Activated naive CD4-positive, alpha-beta T cell treated with anti-CD3 and anti-CD28 coated beads for 36 hours (primary cell): ENCODE results near the gene CKM. TPM values are rescaled to one million over a fixed set of nuclear protein-coding genes. Genes with fewer than 3 reads are reported as not detected.

Experiments used
- CTCF ChIA-PET: fragments of 350-600 bp; sonication (Branson Sonifier 250); formaldehyde crosslinking; loops from one replicate; lab custom pipeline; 2021; ENCODE audit warnings: antibody characterized with exemption; lab: Charles Lee
- DNase-seq: peaks from one replicate; pipeline ENCODE4 v3.0.0-alpha.2; 2020
- H3K27ac Mint-ChIP-seq: one replicate; pipeline ENCODE4 v1.8.0; 2021; ENCODE audit warnings: mild to moderate bottlenecking, mixed read lengths
- H3K27me3 Mint-ChIP-seq: one replicate; pipeline ENCODE4 v1.8.0; 2021; ENCODE audit warnings: low read depth, mixed read lengths
- H3K36me3 Mint-ChIP-seq: one replicate; pipeline ENCODE4 v1.8.0; 2021; ENCODE audit warnings: low read depth, mixed read lengths
- H3K4me1 Mint-ChIP-seq: one replicate; pipeline ENCODE4 v1.8.0; 2021; ENCODE audit warnings: low read depth, mixed read lengths
- H3K4me3 Mint-ChIP-seq: one replicate; pipeline ENCODE4 v1.8.0; 2021; ENCODE audit warnings: mild to moderate bottlenecking, moderate library complexity, mixed read lengths
- H3K9me3 Mint-ChIP-seq: one replicate; pipeline ENCODE4 v1.8.0; 2021; ENCODE audit warnings: mixed read lengths
- intact Hi-C: fragments of 100-400 bp; cut with micrococcal nuclease; formaldehyde crosslinking; loops from one replicate; pipeline ENCODE4 v1.15.1; 2023
- total RNA-seq, 2 experiments: library from RNA; stranded (reverse); gene quantifications; one replicate each; pipeline ENCODE4 v1.2.3, GENCODE V29; 2021

Gene CKM
- total RNA-seq, 2 experiments from 2014 or later, result not detected

DNA sequence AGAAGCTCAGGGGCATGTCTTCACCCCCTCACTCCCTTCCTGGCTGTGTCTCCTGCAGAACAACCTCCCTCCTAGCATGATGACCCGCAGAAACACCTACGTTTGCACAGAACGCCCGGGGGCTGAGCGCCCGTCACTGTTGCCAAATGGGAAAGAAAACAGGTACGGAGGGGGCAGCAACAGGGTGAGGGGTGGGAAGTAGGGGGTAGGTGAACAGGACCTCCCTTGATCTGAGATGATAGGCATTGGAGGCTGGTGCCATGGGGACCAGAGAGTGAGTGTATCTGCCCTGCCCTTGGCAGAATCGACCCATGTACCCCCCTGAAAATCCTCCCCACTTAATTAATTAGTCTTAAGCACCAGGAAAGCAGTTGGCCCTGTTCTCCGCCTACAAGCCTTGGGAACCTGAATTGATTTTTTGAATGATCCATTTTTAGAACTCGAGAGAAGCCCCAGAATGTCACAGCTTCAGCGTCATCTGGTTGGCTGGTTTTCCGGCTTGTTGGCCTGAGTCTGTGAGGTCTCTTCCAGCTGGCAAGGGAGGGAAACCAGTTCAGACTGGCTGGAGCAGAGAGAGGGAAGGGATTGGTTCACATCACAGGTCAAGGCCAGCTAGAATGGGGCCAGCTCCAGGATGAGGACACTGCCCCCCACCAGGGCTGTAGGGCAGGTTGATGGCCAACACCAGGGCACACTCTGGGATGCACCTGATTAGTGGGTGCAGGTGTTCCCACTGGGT is 28.2 kb downstream of the CKM start:
- Mint-ChIP-seq H3K27ac (no peak overlapping the region), H3K9me3 (peaks cover 2% of the 10 kb centered on the region), H3K27me3 (no peaks in the 10 kb centered on the region), H3K36me3 (peaks cover 27% of the 10 kb centered on the region), H3K4me3 (no peak overlapping the region), H3K4me1 (peaks cover 8% of the 10 kb centered on the region)
- intact Hi-C loops, result no loop called here
- no peak for DNase-seq
- CTCF ChIA-PET, result interaction anchor here (0.6 kb wide), 1 partner anchor 408 kb away, joined by 3 read pairs; no protein-coding TSS in a partner anchor

DNA sequence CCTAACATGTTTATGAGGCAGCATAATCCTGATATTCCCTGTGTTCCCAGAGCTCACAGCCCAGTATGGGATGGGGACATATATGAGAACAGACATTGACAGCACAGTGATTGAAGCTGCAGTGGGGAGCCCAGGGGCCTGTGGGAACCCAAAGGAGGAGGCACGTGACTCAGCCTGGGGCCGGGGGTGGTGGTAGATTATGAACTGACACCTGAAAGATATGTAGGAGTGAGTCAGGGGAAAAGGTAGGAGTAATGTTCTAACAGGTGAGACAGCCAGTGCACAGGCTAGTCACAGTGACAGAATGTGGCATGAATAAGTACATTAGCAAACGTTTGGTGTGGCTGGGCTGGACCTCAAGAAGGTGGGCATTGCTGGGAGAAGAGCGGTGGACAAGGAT is 29.0 kb downstream of the CKM start:
- CTCF ChIA-PET, result no interaction called here
- DNase-seq, result peak; percentile 24
- peaks cover 27% of the 10 kb centered on the region for H3K36me3 Mint-ChIP-seq

GRCh38 chr19:45291834-45292233 is 30.8 kb downstream of the CKM start:
- Mint-ChIP-seq H3K27ac (no peak overlapping the region), H3K27me3 (no peaks in the 10 kb centered on the region), H3K36me3 (peaks cover 25% of the 10 kb centered on the region), H3K4me1 (peaks cover 8% of the 10 kb centered on the region), H3K4me3 (no peak overlapping the region), H3K9me3 (peaks cover 2% of the 10 kb centered on the region)
- no peak for DNase-seq
- CTCF ChIA-PET, result no interaction called here
- intact Hi-C loops, result no loop called here

More for the DNA sequence above, 29.0 kb downstream of the CKM start:
- H3K27me3 Mint-ChIP-seq, result no peaks in the 10 kb centered on the region
- peaks cover 2% of the 10 kb centered on the region for H3K9me3 Mint-ChIP-seq
- intact Hi-C loops, result no loop called here
- peaks cover 8% of the 10 kb centered on the region for H3K4me1 Mint-ChIP-seq
- H3K4me3 Mint-ChIP-seq, result no peak overlapping the region
- H3K27ac Mint-ChIP-seq, result no peak overlapping the region

- Mint-ChIP-seq H3K4me3 (no peak overlapping the region), H3K27ac (no peak overlapping the region), H3K9me3 (peaks cover 2% of the 10 kb centered on the region), H3K36me3 (peaks cover 26% of the 10 kb centered on the region), H3K27me3 (no peaks in the 10 kb centered on the region), H3K4me1 (peaks cover 8% of the 10 kb centered on the region)
- intact Hi-C loops, result no loop called here
- CTCF ChIA-PET, result no interaction called here
- DNase-seq, result no peak
Measured at GRCh38 chr19:45290381-45290931, 32.2 kb downstream of the CKM start.

GRCh38 chr19:45283443-45284033 is 39.1 kb downstream of the CKM start:
- no peaks in the 10 kb centered on the region for H3K27me3 Mint-ChIP-seq
- no peak overlapping the region for H3K4me3 Mint-ChIP-seq
- intact Hi-C loops, result no loop called here
- H3K27ac Mint-ChIP-seq, result no peak overlapping the region
- no peaks in the 10 kb centered on the region for H3K4me1 Mint-ChIP-seq
- peaks cover 19% of the 10 kb centered on the region for H3K36me3 Mint-ChIP-seq
- CTCF ChIA-PET, result no interaction called here
- no peak for DNase-seq
- H3K9me3 Mint-ChIP-seq, result peaks cover 1% of the 10 kb centered on the region

GRCh38 chr19:45280471-45280961 is 42.2 kb downstream of the CKM start:
- intact Hi-C loops, result no loop called here
- H3K27ac Mint-ChIP-seq, result no peak overlapping the region
- H3K4me1 Mint-ChIP-seq, result no peaks in the 10 kb centered on the region
- H3K27me3 Mint-ChIP-seq, result no peaks in the 10 kb centered on the region
- DNase-seq, result no peak
- peaks cover 1% of the 10 kb centered on the region for H3K9me3 Mint-ChIP-seq
- no peak overlapping the region for H3K4me3 Mint-ChIP-seq
- CTCF ChIA-PET, result interaction anchor here (0.6 kb wide), 1 partner anchor 37 kb away, joined by 4 read pairs; no protein-coding TSS in a partner anchor
- peaks cover 17% of the 10 kb centered on the region for H3K36me3 Mint-ChIP-seq

DNA sequence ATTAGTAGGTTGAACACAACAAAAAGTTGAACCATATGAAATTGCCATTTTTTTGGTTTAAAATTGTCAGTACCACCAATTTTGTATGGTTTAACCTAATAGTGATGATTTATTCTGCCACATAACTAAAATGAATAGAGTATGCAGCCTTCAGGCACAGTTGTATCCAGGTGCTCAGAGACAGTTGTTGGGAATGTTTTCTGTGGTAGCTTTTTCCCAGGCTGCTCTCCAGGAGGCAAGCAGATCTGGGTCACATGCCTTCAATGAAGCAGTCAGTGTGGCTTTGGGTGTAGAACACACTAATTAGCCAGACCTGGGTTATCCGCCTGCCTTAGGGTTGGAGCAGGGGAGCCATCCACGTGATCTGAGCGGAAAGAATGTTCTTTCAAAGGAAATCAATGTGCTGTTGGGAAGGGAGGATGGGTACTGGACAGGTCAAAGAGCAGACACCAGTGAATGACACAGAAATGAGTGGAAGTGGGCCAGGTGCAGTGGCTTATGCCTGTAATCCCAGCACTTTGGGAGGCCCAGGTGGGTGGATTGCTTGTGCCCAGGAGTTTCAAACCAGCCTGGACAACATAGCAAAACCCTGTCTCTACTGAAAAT is 43.0 kb downstream of the CKM start:
- H3K9me3 Mint-ChIP-seq, result peaks cover 1% of the 10 kb centered on the region
- H3K27ac Mint-ChIP-seq, result no peak overlapping the region
- peaks cover 15% of the 10 kb centered on the region for H3K36me3 Mint-ChIP-seq
- intact Hi-C loops, result no loop called here
- no peak overlapping the region for H3K4me3 Mint-ChIP-seq
- CTCF ChIA-PET, result interaction anchor here (0.6 kb wide), 1 partner anchor 48 kb away, joined by 3 read pairs; no protein-coding TSS in a partner anchor
- no peak for DNase-seq
- H3K4me1 Mint-ChIP-seq, result no peaks in the 10 kb centered on the region
- H3K27me3 Mint-ChIP-seq, result no peaks in the 10 kb centered on the region

DNA sequence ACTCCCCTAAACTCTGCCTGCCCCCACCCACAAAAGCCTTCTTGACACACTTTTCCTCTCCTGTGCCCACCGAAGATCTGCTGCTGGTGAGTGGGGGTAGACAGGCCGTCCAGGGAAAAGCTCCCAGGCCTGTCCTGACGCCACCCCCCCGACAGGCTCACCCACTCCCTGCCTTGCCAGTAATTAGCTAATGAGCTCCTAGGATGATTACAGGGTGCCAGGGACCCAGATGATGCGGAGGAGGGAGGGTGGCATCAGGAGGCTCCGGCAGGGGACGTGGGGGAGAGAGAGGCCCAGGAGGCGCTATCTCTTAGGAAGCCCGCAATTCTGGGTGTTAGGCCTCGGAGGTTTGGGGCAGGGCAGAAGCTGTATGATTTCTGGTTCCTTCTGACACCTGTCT is 44.6 kb downstream of the CKM start:
- Mint-ChIP-seq H3K4me1 (no peaks in the 10 kb centered on the region), H3K36me3 (peaks cover 11% of the 10 kb centered on the region), H3K27me3 (no peaks in the 10 kb centered on the region), H3K9me3 (no peaks in the 10 kb centered on the region), H3K4me3 (no peak overlapping the region), H3K27ac (no peak overlapping the region)
- no peak for DNase-seq
- CTCF ChIA-PET, result interaction anchor here (0.6 kb wide), 1 partner anchor 83 kb away, joined by 3 read pairs; no protein-coding TSS in a partner anchor
- intact Hi-C loops, result no loop called here

DNA sequence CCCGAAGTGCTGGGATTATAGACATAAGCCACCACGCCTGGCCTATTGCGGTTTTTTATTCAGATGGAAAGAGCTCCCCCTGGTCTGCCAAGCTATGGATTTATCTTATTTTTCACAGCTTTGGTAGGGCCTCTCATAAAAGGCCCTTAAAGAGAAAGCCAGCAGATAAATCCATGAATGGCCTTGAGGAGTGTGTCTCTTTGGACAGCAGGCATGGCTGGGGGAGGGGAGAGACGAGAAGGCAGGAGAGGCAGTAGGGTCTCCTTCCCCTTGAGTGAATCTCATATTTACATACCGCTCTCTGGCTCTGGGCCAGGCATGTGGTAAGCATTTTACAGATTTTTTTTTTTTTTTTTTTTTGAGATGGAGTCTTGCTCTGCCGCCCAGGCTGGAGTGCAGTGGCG is 46.4 kb downstream of the CKM start:
- no peak for DNase-seq
- Mint-ChIP-seq H3K9me3 (no peaks in the 10 kb centered on the region), H3K4me1 (no peaks in the 10 kb centered on the region), H3K36me3 (peaks cover 11% of the 10 kb centered on the region), H3K4me3 (no peak overlapping the region), H3K27ac (no peak overlapping the region), H3K27me3 (no peaks in the 10 kb centered on the region)
- intact Hi-C loops, result no loop called here
- CTCF ChIA-PET, result no interaction called here

- DNase-seq, result no peak
- no peak overlapping the region for H3K27ac Mint-ChIP-seq
- no peaks in the 10 kb centered on the region for H3K27me3 Mint-ChIP-seq
- peaks cover 8% of the 10 kb centered on the region for H3K36me3 Mint-ChIP-seq
- H3K4me3 Mint-ChIP-seq, result no peak overlapping the region
- H3K4me1 Mint-ChIP-seq, result no peaks in the 10 kb centered on the region
- intact Hi-C loops, result no loop called here
- H3K9me3 Mint-ChIP-seq, result no peaks in the 10 kb centered on the region
- CTCF ChIA-PET, result no interaction called here
Measured at GRCh38 chr19:45275370-45275971, 47.2 kb downstream of the CKM start.

DNA sequence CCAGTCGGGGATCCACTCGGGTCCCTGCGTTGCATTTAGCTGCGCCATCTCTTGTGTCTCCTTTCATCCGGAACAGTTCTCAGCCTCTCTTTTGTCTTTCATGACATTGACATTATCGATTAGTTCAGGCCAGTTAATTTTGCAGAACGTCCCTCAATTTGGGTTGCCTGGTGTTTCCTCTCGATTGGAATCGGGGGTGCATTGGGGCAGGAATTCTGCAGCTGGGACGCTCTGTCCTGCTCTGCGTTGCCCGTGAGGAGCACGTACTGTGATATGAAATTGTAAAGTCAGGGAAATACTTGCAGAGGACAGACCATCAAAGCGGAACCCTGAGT is 49.2 kb downstream of the CKM start:
- intact Hi-C loops, result no loop called here
- Mint-ChIP-seq H3K27me3 (no peaks in the 10 kb centered on the region), H3K36me3 (peaks cover 5% of the 10 kb centered on the region), H3K27ac (no peak overlapping the region), H3K4me1 (no peaks in the 10 kb centered on the region), H3K9me3 (no peaks in the 10 kb centered on the region), H3K4me3 (no peak overlapping the region)
- no peak for DNase-seq
- CTCF ChIA-PET, result no interaction called here

- Mint-ChIP-seq H3K36me3 (peaks cover 2% of the 10 kb centered on the region), H3K27me3 (no peaks in the 10 kb centered on the region), H3K9me3 (no peaks in the 10 kb centered on the region), H3K4me1 (no peaks in the 10 kb centered on the region), H3K4me3 (no peak overlapping the region), H3K27ac (no peak overlapping the region)
- CTCF ChIA-PET, result no interaction called here
- DNase-seq, result no peak
- intact Hi-C loops, result no loop called here
Measured at GRCh38 chr19:45271735-45272108, 51.0 kb downstream of the CKM start.
